HG02938 (cell line): Measurements from ENCODE around the gene AKR1E2.

Experiments
- ATAC-seq: cut with Tn5 transposase; IDR thresholded peaks from one replicate; pipeline ENCODE4 v1.9.1; 2021; ENCODE audit warnings: mild to moderate bottlenecking, moderate library complexity; ENCODE audit not compliant: unreplicated experiment

AKR1E2 gene

GRCh38 chr10:4889959-4890358 is 64.0 kb downstream of the AKR1E2 start:
- no peak for ATAC-seq

- no peak for ATAC-seq
These were observed 66.7 kb downstream of the AKR1E2 start for GRCh38 chr10:4892681-4893080.

- ATAC-seq: no peak
These were observed 68.3 kb downstream of the AKR1E2 start for GRCh38 chr10:4894335-4894734.
